IgD-negative memory B cell (primary cell): ENCODE data around the gene BTF3. TPM values are rescaled to one million over a fixed set of nuclear protein-coding genes. Genes with fewer than 3 reads are reported as not detected.
"Not testable (repeated sequence)": the region's sequence is repeated elsewhere in the genome, so short reads cannot be mapped to it uniquely, and the experiment has no call there.

ENCODE experiments used
- H3K27ac Mint-ChIP-seq, 3 donors: one replicate each; pipeline ENCODE4 v1.8.0; 2020 to 2022; ENCODE audit warnings: mild to moderate bottlenecking in 3 of 3, mixed read lengths in 3 of 3, moderate library complexity in 1 of 3
- H3K27me3 Mint-ChIP-seq: one replicate; pipeline ENCODE4 v1.8.0; 2021; ENCODE audit warnings: mixed read lengths
- H3K36me3 Mint-ChIP-seq: one replicate; pipeline ENCODE4 v1.8.0; 2020; ENCODE audit warnings: mild to moderate bottlenecking, mixed read lengths
- H3K4me1 Mint-ChIP-seq, 3 donors: one replicate each; pipeline ENCODE4 v1.8.0; 2020 to 2022; ENCODE audit warnings: mixed read lengths in 3 of 3, mild to moderate bottlenecking in 1 of 3
- H3K4me3 Mint-ChIP-seq, 4 donors: one replicate each; pipeline ENCODE4 v1.8.0; 2020 to 2022; ENCODE audit warnings: mild to moderate bottlenecking in 4 of 4, mixed read lengths in 4 of 4, moderate library complexity in 3 of 4
- H3K9me3 Mint-ChIP-seq, 3 donors: one replicate each; pipeline ENCODE4 v1.8.0; 2020 to 2021; ENCODE audit warnings: mixed read lengths in 3 of 3, mild to moderate bottlenecking in 1 of 3
- polyA plus RNA-seq: library from polyadenylated mRNA; unstranded; fragments of 300-500 nt; fragmentation: Illumina TruSeq; gene quantifications from one replicate; pipeline ENCODE4 v1.2.3, GENCODE V29; 2021

BTF3 gene
- polyA plus RNA-seq, 1 donor from 2014 or later, result 735 TPM

DNA sequence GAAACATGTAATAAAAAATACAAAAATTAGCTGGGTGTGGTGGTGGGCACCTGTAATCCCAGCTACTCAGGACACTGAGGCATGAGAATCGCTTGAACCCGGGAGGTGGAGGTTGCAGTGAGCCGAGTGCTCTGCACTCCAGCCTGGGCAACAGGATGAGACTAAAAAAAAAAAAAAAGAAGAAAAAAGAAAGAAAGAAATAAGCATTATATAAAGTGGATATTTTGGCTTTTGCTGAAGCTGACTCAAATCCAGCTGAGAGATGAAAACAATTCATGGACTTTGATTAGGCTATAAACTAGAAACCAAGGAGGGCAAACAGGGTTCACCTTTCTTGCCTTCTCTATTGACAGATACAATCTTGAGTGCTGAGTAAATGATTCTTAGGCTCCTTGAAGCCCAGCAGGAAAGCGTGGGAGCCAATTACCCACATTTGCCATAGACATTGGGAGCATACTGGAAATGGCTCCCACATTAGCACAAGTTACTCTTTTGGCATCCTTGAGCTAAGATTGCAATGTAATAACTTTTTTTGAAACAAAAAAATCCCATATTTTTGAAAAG, 2.4 kb upstream of the BTF3 start:
- H3K4me1 Mint-ChIP-seq, result peaks cover 18 to 22% (median 20%) of the 10 kb centered on the region in 3 donors
- peak overlapping the region in 1 of 4 donors; percentile 32 for H3K4me3 Mint-ChIP-seq
- peaks cover 3% of the 10 kb centered on the region for H3K36me3 Mint-ChIP-seq
- peaks cover 0 to 4% (median 0%) of the 10 kb centered on the region in 3 donors for H3K9me3 Mint-ChIP-seq
- peak overlapping the region in 1 of 3 donors; percentile 22 for H3K27ac Mint-ChIP-seq
- H3K27me3 Mint-ChIP-seq, result no peaks in the 10 kb centered on the region

DNA sequence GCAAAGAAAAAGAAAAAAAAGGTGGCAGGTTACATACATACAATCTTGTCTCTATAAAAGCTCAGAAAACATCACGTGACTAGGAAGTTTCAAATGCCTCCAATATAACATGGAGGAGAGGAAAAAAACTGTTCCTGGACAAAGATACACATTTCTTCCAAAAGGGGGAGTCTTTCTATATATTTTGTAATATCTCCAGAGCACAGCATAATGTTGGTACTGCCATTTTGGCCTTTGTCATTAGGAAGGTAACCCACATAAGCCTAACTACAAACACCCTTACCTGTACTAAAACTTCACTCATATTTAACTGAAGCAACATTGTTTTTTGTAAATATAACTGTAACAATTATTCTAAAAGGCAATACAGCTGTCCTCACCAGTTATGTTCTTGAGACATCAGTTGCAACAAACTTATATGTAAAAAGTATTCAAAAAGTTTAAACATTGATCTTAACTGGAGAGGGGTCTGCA, 1.2 kb upstream of the BTF3 start:
- H3K4me3 Mint-ChIP-seq, result peak overlapping the region; percentile 96 to 100 (median 98)
- peaks cover 22 to 28% (median 27%) of the 10 kb centered on the region in 3 donors for H3K4me1 Mint-ChIP-seq
- peak overlapping the region in 2 of 3 donors; percentile 94 to 100 for H3K27ac Mint-ChIP-seq
- H3K36me3 Mint-ChIP-seq, result peaks cover 6% of the 10 kb centered on the region
- peaks cover 0 to 4% (median 0%) of the 10 kb centered on the region in 3 donors for H3K9me3 Mint-ChIP-seq
- H3K27me3 Mint-ChIP-seq, result no peaks in the 10 kb centered on the region

DNA sequence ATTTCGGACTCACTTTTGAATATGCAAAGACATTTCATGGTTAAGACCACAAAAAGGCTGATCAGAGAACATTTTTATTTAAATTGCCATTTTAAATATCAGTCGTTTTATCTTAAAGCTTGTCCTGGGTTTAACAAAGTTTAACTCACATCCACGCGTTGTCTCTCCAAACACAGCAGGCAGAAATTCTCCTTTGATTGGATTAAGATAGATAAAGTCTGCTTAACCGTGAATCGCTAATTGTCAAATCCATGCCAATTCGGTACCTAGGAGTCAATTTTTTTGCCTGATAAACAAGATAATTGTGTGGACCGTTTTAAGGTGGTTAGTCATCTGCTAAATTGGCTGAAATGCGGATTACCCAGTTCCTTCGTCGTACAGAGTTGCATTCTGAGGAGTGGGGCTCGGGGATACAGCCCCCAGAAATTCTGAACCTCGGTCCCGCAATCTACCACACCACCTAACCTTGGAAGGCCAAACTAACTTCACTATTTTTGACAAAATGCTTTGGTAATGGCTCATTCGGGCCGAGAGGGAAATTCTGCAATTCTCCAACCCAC, 665 bp upstream of the BTF3 start:
- peak overlapping the region; percentile 94 to 100 (median 99) for H3K27ac Mint-ChIP-seq
- peaks cover 6% of the 10 kb centered on the region for H3K36me3 Mint-ChIP-seq
- H3K9me3 Mint-ChIP-seq, result peaks cover 0 to 4% (median 0%) of the 10 kb centered on the region in 3 donors
- peaks cover 26 to 32% (median 31%) of the 10 kb centered on the region in 3 donors for H3K4me1 Mint-ChIP-seq
- peak overlapping the region; percentile 96 to 100 (median 98) for H3K4me3 Mint-ChIP-seq
- H3K27me3 Mint-ChIP-seq, result no peaks in the 10 kb centered on the region

DNA sequence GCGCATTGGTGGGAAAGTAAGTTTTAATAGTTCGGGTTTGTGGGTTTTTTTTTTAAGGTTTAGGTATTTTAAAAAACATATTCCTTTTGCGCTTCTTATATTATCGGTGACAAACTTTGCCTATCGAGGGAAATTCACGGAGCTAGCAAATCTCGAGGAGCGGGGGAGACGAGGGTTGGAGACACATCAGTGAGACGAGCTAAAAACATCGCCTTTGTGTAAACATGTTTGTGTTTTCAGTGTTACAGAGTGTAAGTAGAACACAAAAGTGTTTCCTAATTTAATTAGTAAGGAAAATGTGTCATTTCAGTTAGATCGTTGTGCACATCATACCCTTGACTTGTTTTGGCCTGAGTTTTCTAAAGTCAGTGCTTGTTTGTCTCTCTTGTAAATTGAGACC, 945 bp downstream of the BTF3 start:
- Mint-ChIP-seq H3K4me1 (peaks cover 27 to 32% (median 31%) of the 10 kb centered on the region in 3 donors), H3K36me3 (peaks cover 7% of the 10 kb centered on the region)

DNA sequence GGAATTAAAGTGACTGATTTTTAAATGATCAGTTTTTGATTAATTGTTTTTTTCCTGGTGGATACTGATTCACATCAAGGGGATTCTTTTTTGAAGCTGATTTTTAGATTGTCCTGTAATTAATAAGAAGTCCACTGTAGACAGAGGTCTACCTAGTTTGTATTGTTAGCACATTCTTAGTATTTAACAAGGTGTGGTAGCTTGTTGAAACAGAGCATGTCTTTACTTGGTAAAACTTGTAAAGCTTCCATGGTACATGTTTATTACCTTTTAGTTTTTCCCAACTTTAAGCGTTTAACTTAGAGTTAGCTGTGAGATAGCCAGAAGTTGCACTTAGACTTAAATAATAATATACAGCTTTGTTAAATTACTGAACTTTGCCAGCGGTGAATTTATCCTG, 1.5 kb downstream of the BTF3 start:
- peak overlapping the region; percentile 94 to 100 (median 99) for H3K27ac Mint-ChIP-seq
- no peaks in the 10 kb centered on the region for H3K27me3 Mint-ChIP-seq
- H3K9me3 Mint-ChIP-seq, result peaks cover 0 to 4% (median 0%) of the 10 kb centered on the region in 3 donors
- H3K4me1 Mint-ChIP-seq, result peaks cover 27 to 32% (median 31%) of the 10 kb centered on the region in 3 donors
- H3K36me3 Mint-ChIP-seq, result peaks cover 9% of the 10 kb centered on the region
- H3K4me3 Mint-ChIP-seq, result peak overlapping the region; percentile 96 to 100 (median 98)

More for the DNA sequence above, 945 bp downstream of the BTF3 start:
- Mint-ChIP-seq H3K27ac (peak overlapping the region; percentile 94 to 100 (median 99)), H3K9me3 (peaks cover 0 to 4% (median 0%) of the 10 kb centered on the region in 3 donors), H3K27me3 (no peaks in the 10 kb centered on the region), H3K4me3 (peak overlapping the region; percentile 96 to 100 (median 98))

DNA sequence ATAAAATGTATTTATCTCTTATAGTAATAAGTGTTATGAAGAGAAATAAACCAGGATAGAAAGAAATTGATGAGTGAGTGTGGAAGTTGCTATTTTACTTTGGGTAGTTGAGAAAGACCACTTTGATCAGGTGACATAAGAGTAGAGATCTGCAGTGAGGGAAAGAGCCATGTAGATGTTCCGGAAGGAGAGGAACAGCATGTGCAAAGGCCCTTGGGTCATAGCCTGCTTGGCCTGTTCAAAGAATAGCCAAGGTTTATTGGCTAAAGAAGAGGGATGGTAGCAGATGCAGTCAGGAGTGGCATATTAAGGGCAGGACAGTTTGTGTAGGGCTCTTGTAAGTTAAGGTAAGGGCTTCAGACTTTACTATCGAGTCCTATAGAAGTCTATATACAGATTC, 3.2 kb downstream of the BTF3 start:
- Mint-ChIP-seq H3K27ac (peak overlapping the region in 1 of 3 donors; percentile 44), H3K9me3 (peaks cover 0 to 2% (median 0%) of the 10 kb centered on the region in 3 donors)

DNA sequence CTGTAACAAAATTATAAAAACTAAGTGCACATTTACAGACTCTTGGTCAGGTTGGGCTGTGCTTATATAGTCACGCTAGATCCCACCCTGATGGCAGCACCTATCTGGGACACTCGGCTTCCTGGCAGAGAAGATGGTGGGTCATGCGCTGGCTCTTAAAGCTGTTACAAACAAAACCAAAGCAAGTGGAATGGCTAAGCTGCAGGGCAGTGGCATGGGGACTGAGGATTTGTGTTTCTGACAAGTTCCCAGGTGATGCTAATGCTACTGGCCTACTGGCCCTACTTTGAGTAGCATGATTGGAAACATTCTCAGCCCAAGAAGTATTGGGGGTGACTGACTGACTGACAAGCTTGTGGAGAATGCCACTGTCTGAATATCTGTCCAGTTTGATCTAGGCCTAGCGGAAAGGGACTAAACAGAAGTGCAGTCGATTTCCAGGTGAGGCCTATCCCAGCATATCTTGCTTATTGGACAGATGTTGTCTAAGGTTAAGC, 8.3 kb downstream of the BTF3 start:
- Mint-ChIP-seq H3K27ac (peak overlapping the region in 1 of 3 donors; percentile 19), H3K27me3 (no peaks in the 10 kb centered on the region), H3K9me3 (no peaks in the 10 kb centered on the region), H3K36me3 (peaks cover 5% of the 10 kb centered on the region), H3K4me3 (no peak overlapping the region), H3K4me1 (peaks cover 2 to 5% (median 5%) of the 10 kb centered on the region in 3 donors)

More for the DNA sequence above, 3.2 kb downstream of the BTF3 start:
- peaks cover 27 to 32% (median 31%) of the 10 kb centered on the region in 3 donors for H3K4me1 Mint-ChIP-seq
- peaks cover 9% of the 10 kb centered on the region for H3K36me3 Mint-ChIP-seq
- H3K4me3 Mint-ChIP-seq, result peak overlapping the region in 2 of 4 donors; percentile 57 to 70
- H3K27me3 Mint-ChIP-seq, result no peaks in the 10 kb centered on the region

DNA sequence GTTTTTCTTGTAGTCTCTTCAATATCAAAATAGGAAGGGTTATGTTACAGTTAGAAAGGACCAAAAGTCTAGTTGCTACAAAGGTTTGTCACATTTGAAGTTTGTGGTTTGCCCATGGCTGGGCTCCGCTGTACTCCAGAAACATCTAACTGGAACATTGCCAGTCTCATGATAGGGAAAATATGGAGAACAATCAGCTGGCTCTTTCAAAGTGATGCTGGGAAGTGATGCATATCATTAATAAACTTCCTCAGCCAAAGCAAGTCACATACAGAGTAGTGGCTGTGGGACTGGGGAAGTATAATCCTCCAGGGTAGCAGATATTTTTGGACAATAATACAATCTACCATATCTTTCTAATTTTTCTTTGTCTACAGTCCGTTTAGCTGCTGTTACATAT, 8.8 kb downstream of the BTF3 start:
- peaks cover 2 to 5% (median 4%) of the 10 kb centered on the region in 3 donors for H3K4me1 Mint-ChIP-seq
- H3K27me3 Mint-ChIP-seq, result no peaks in the 10 kb centered on the region
- H3K9me3 Mint-ChIP-seq, result no peaks in the 10 kb centered on the region
- H3K4me3 Mint-ChIP-seq, result no peak overlapping the region
- peaks cover 5% of the 10 kb centered on the region for H3K36me3 Mint-ChIP-seq
- no peak overlapping the region for H3K27ac Mint-ChIP-seq

DNA sequence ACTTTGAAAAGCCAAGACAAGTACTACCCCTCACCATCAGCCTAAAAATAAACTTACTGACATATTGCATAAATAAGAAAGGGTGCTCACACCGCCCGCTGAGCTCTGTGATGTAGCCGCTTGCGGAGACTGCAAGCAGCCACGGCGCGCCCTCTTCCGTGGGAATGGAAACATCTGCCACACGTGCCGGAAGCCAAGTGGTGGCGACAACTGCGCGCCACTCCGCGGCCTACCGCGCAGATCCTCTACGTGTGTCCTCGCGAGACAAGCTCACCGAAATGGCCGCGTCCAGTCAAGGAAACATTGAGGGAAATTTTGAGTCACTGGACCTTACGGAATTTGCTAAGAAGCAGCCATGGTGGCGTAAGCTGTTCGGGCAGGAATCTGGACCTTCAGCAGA, 10.3 kb downstream of the BTF3 start:
- not testable (repeated sequence) for H3K4me1 Mint-ChIP-seq, H3K4me3 Mint-ChIP-seq, H3K36me3 Mint-ChIP-seq, H3K27ac Mint-ChIP-seq, H3K9me3 Mint-ChIP-seq, H3K27me3 Mint-ChIP-seq

DNA sequence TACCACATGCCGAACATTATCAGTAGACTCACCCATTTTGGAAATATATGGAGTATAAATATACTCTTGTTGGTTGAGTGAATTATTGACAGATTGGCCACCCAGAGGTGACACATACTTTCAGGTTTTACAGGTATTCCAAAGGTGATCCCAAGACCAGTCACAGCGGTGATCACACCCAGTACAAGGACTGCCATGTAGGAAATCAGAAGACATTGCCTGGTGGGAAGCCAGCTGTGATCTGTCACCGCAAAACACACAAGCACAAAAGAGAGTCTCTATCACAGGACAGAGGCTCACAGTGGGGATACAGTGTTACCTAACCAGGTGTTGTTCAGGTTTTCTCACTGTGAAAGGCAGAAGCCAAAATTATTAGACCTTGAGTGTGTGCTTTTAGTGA, 15.8 kb downstream of the BTF3 start:
- Mint-ChIP-seq H3K27ac (no peak overlapping the region), H3K4me3 (no peak overlapping the region), H3K27me3 (no peaks in the 10 kb centered on the region), H3K36me3 (peaks cover 2% of the 10 kb centered on the region), H3K9me3 (no peaks in the 10 kb centered on the region), H3K4me1 (no peaks in the 10 kb centered on the region)

DNA sequence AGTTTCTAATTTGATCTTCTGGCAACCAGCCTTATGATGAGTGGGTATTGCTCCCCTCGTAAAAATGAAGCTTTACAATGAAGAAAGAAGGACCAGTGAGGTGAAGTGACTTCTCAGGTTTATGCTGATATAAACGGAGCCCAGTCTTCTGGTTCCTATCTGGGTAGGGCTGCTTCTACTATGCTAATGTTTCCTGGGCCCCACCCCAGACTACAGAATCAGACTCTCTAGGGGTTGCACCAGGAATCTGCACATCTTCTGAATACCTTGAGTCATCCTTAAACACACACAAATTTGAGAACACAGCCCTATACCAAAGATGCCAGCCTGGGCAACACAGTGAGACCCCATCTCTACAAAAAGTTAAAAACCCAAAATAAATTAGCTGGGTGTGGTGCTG, 16.2 kb downstream of the BTF3 start:
- Mint-ChIP-seq H3K9me3 (no peaks in the 10 kb centered on the region), H3K4me1 (peaks cover 0 to 2% (median 2%) of the 10 kb centered on the region in 3 donors), H3K36me3 (peaks cover 2% of the 10 kb centered on the region), H3K27me3 (no peaks in the 10 kb centered on the region), H3K27ac (no peak overlapping the region), H3K4me3 (no peak overlapping the region)

DNA sequence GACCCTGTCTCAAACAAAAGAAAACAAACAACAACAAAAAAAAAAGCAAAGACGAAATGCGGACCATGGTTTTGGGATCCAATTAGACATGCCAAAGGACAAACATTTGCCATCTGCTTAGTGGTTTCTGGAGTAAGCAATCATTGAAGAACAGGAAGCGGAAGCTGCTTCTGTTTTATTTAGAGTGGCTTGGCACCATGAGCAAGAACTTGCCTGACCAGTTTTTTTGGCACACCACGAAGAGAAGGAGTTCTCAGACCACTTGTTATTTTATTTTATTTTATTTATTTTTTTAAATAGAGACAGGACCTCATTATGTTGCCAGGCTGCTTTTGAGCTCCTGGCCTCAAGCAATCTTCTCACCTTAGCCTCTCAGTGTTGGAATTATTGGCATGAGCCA, 17.0 kb downstream of the BTF3 start:
- Mint-ChIP-seq H3K4me1 (peaks cover 0 to 7% (median 3%) of the 10 kb centered on the region in 3 donors), H3K36me3 (no peaks in the 10 kb centered on the region)

DNA sequence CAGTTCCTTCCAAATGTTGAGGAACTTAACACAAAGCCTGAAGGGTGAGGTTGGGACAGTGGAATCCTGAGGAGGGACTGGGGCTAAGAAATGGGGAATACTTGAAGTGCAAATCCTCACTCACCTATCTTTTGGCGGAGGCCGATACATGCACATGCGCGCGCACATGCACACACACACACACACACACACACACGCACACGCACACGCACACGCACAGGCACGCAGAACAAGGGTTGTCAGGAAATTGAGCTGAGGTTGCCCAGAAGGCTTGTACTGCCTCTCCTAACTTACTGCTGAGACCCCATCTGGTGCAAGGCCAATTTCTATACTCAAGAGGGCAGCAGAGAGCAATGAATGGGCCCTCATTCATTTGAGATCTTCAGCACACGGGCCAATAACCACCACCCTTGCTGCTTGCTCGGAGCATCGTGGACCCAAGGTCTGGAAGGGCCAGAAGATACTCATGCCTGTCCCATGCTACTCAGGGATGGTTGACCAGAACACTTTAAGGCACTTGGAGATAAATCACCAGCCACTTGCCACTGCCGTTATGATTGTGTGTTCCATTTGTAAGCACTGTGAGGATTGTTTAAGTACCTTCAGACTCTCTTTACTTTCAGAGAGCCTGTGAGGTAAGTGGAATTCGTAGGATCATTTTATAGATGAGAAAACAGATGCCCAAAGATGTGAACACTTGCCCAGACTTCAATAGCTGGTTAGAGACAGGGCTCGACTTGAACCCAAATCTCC, 21.5 kb downstream of the BTF3 start:
- H3K4me3 Mint-ChIP-seq, result peak overlapping the region in 2 of 4 donors; percentile 18 to 29
- no peaks in the 10 kb centered on the region for H3K9me3 Mint-ChIP-seq
- no peaks in the 10 kb centered on the region for H3K36me3 Mint-ChIP-seq
- no peak overlapping the region for H3K27ac Mint-ChIP-seq
- H3K27me3 Mint-ChIP-seq, result no peaks in the 10 kb centered on the region
- H3K4me1 Mint-ChIP-seq, result peaks cover 0 to 7% (median 3%) of the 10 kb centered on the region in 3 donors

More for the DNA sequence above, 17.0 kb downstream of the BTF3 start:
- Mint-ChIP-seq H3K27me3 (no peaks in the 10 kb centered on the region), H3K4me3 (no peak overlapping the region), H3K27ac (no peak overlapping the region), H3K9me3 (no peaks in the 10 kb centered on the region)

DNA sequence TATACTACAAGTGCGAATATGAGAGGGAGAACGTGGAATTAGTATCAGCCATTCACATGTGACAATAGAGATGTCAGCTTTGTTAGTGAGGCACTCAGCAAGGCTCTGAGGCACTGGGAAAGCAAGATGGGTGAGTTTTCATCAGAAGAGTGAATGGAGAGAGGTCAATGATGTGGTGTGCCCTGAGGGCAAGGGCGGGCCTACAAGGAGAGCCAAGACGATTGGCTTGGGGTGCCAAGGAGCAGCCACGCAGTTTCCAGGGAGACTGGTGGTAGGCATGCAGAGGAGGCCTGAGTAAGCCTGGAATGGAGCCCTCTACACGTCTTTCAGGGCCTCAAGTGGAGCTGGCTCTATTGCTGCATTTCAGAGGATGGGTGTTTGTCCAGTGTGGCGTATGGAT, 24.7 kb downstream of the BTF3 start:
- no peaks in the 10 kb centered on the region for H3K36me3 Mint-ChIP-seq

DNA sequence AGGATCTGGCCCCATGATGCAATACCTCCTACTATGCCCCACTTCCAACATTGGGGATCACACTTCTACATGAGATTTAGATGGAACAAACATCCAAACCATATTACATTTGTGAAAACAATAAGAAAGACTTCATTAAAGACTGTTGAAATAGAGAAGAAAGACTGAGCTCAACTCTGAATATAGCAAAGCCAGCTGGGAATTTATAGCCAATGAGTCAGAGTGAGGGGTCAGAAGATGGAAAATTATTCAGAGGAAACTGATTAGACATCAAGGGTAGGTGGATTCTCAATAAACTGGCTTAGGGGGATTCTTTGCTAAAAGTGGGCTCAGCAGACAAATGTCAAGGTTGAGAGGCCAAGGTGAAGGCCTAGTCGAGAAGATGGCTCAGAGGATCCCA, 25.6 kb downstream of the BTF3 start:
- Mint-ChIP-seq H3K27ac (no peak overlapping the region), H3K9me3 (no peaks in the 10 kb centered on the region), H3K4me3 (no peak overlapping the region), H3K27me3 (no peaks in the 10 kb centered on the region), H3K4me1 (peaks cover 0 to 7% (median 5%) of the 10 kb centered on the region in 3 donors), H3K36me3 (no peaks in the 10 kb centered on the region)

More for the DNA sequence above, 24.7 kb downstream of the BTF3 start:
- Mint-ChIP-seq H3K27ac (no peak overlapping the region), H3K4me1 (peaks cover 0 to 7% (median 3%) of the 10 kb centered on the region in 3 donors), H3K9me3 (no peaks in the 10 kb centered on the region), H3K27me3 (no peaks in the 10 kb centered on the region), H3K4me3 (no peak overlapping the region)
